ENCODE measurements around the gene BMP6.

BMP6 gene

GRCh38 chr6:7720346-7720745, 5.6 kb upstream of the BMP6 start:
- no peak for DNase-seq

- no peak for DNase-seq
Observed at GRCh38 chr6:7721649-7722048, 4.2 kb upstream of the BMP6 start.

- no peak for DNase-seq
Observed at GRCh38 chr6:7723041-7723447, 2.9 kb upstream of the BMP6 start.

GRCh38 chr6:7723554-7723953, 2.3 kb upstream of the BMP6 start:
- no peak for DNase-seq

GRCh38 chr6:7725412-7725811, 487 bp upstream of the BMP6 start:
- no peak for DNase-seq

- no peak for DNase-seq
Observed at GRCh38 chr6:7726416-7727085, 652 bp downstream of the BMP6 start.

GRCh38 chr6:7727086-7727945, 1.4 kb downstream of the BMP6 start:
- DNase-seq, result no peak

GRCh38 chr6:7727946-7728854, 2.3 kb downstream of the BMP6 start:
- no peak for DNase-seq

GRCh38 chr6:7728855-7729590, 3.1 kb downstream of the BMP6 start:
- no peak for DNase-seq

- DNase-seq, result no peak
Observed at GRCh38 chr6:7730001-7730783, 4.3 kb downstream of the BMP6 start.

GRCh38 chr6:7730784-7731227, 4.9 kb downstream of the BMP6 start:
- DNase-seq, result no peak

- DNase-seq, result no peak
Observed at GRCh38 chr6:7731294-7731693, 5.4 kb downstream of the BMP6 start.

GRCh38 chr6:7732228-7732627, 6.3 kb downstream of the BMP6 start:
- DNase-seq, result no peak

- no peak for DNase-seq
Observed at GRCh38 chr6:7734707-7735383, 8.9 kb downstream of the BMP6 start.

GRCh38 chr6:7737106-7737505, 11.2 kb downstream of the BMP6 start:
- no peak for DNase-seq

GRCh38 chr6:7737867-7738266, 12.0 kb downstream of the BMP6 start:
- DNase-seq, result no peak

GRCh38 chr6:7742223-7742785, 16.4 kb downstream of the BMP6 start:
- no peak for DNase-seq

GRCh38 chr6:7745942-7746341, 20.0 kb downstream of the BMP6 start:
- DNase-seq, result no peak

- DNase-seq, result no peak
Observed at GRCh38 chr6:7747016-7747415, 21.1 kb downstream of the BMP6 start.

- no peak for DNase-seq
Observed at GRCh38 chr6:7747433-7747832, 21.5 kb downstream of the BMP6 start.

Measured in cerebellar nuclear complex (tissue), 1 donor.